ENCODE data around the gene CDK15. TPM values are rescaled to one million over a fixed set of nuclear protein-coding genes. Genes with fewer than 3 reads are reported as not detected.
"Not testable (repeated sequence)": the region's sequence is repeated elsewhere in the genome, so short reads cannot be mapped to it uniquely, and the experiment has no call there.

CDK15 gene
- 0.20 and 0.47 TPM in 2 replicates for total RNA-seq (2014; rRNA removed; shearing (Covaris generic))

DNA sequence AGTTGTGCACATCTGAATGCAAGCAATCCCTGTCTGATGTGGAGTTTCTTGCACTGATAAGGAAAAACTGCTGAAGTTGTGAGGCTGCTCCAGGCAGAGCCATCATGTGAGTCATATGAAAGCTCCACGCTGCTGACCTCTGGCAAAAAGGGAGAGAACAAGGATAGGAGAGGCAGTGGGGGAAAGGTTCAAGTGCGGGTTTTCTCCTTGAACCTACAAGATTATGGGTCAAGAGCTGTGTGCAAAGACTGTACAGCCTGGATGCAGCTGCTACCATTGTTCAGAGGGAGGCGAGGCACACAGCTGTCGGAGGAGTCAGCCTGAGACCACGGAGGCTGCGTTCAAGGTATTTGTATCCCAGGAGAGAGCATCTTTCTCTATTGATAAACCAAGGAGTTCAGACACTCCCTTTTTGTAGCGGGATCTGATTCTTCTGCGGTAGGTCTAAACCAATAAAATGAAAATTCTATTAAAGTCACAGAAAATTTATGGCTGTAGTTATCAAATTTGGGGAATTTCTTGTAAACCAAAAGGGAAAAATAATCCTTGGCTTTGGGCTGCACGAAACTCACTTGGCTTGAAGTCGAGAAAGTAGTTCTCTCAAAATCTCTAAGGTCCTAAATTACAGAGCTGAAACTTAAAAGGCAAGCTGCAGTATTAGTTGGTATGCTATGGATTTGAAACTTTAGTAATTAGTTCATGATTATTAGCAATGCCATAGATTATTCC lies at the start of gene CDK15:
Gene CDK15, plus strand, starts transcription at position 96 of the 729 bp plus-strand sequence. Its CDS starts 128 bp downstream, at position 224.
- H3K4me3 ChIP-seq: peak within 1 kb of the TSS; percentile 29
- H3K27ac ChIP-seq: 0 out of 2 replicates have a peak within 1 kb of the TSS, but pooled peaks have one; percentile 5

DNA sequence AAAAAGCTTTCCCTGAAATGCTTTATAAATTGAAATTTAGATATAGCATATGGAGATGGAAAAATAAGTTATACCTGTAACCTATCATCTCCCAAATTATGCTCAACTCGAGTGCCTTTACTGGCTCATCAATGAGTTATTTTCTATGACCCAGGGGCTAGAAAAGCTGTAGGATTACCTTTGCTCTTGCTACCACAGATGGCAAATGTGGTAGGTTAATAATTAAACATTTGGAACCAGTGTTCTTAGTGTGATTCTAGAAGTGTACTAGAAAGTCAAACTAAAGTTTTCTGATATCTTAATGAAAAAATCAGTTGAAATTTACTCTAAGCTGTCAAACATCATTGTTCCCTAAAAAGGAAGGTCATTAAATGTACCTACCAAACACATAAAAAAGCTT lies 48.1 kb upstream of the CDK15 start:
- Histone ChIP-seq H3K27me3 (no peaks in the 10 kb centered on the region), H3K27ac (no peak overlapping the region), H3K9me3 (replicated peaks) (no peaks in the 10 kb centered on the region), H3K36me3 (peaks cover 8% of the 10 kb centered on the region; the same call in 1 of the 2 replicates), H3K4me1 (no peaks in the 10 kb centered on the region), H3K4me3 (no peak overlapping the region)
- no peak for DNase-seq

More for the DNA sequence above, at the start of gene CDK15:
- DNase-seq: peak; percentile 71 to 79
- Histone ChIP-seq H3K4me1 (peaks cover 13% of the 10 kb centered on the region), H3K9me3 (replicated peaks) (no peaks in the 10 kb centered on the region), H3K36me3 (no peaks in the 10 kb centered on the region), H3K27me3 (no peaks in the 10 kb centered on the region)

DNA sequence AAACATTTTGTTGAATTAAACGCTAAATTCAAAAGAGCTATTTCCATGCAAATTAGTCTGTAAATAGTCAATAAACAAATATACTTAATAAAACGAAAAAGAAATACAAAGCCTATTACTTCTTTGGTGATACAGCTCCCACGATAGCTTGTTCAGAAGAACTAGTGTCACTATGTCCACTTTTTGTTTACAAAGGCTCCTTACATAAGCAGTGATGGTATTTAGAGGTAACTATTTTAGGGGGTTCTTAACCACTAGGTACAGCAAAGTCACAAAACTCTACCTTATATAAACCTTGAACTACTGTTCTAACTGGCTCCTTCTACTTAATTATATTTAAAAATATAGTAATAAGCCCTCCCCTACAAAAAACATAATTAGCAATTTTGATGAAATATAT lies 47.5 kb upstream of the CDK15 start:
- no peak overlapping the region for H3K27ac ChIP-seq
- H3K27me3 ChIP-seq: no peaks in the 10 kb centered on the region
- no peak overlapping the region for H3K4me3 ChIP-seq
- no peak for DNase-seq
- H3K9me3 ChIP-seq (replicated peaks): no peaks in the 10 kb centered on the region
- no peaks in the 10 kb centered on the region for H3K4me1 ChIP-seq
- H3K36me3 ChIP-seq: peaks cover 8% of the 10 kb centered on the region; the same call in 1 of the 2 replicates

DNA sequence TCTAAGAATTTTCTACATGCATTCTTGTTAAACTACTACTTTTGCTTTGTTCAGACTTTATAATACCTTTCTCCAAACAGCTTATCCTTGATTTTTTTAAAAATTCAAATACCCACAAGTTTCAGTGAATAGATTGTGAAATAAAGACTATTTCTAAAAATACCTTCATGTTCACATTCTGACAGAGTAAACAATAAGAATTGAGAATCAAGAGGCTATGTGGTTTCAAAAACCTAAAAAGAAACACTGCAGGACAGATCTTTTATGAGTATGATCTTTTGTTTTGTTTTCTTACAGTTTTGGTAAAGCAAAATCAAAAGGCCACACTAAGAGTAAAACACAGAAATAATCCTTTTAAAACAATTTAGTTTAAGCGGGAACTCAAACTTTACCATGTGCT lies 46.8 kb upstream of the CDK15 start:
- no peaks in the 10 kb centered on the region for H3K4me1 ChIP-seq
- H3K27ac ChIP-seq: no peak overlapping the region
- H3K36me3 ChIP-seq: peaks cover 8% of the 10 kb centered on the region; the same call in 1 of the 2 replicates
- DNase-seq: no peak
- no peak overlapping the region for H3K4me3 ChIP-seq
- no peaks in the 10 kb centered on the region for H3K27me3 ChIP-seq
- H3K9me3 ChIP-seq (replicated peaks): no peaks in the 10 kb centered on the region

DNA sequence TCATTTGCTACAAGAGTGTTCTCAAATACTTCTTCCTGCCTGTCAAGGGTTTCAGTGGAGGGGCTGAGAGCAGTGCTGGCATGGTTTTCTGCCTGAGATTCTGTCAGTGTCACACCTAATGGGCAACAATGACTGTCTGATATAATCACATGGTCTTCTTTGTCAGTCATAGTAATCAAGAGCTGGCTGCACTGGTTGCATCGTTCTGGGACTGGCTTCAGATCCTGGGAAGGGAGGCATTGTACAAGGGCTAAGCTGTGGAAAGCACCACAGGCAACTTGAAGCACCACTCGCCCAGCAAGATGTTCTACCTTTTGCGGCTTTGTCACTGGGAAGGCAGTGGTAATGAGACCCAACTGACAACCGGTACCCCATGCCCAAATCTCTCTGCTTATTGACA lies 45.2 kb upstream of the CDK15 start:
- no peak for DNase-seq
- no peak overlapping the region for H3K27ac ChIP-seq
- no peaks in the 10 kb centered on the region for H3K4me1 ChIP-seq
- peaks cover 8% of the 10 kb centered on the region; the same call in 1 of the 2 replicates for H3K36me3 ChIP-seq
- H3K4me3 ChIP-seq: no peak overlapping the region
- H3K27me3 ChIP-seq: no peaks in the 10 kb centered on the region
- no peaks in the 10 kb centered on the region for H3K9me3 ChIP-seq (replicated peaks)

DNA sequence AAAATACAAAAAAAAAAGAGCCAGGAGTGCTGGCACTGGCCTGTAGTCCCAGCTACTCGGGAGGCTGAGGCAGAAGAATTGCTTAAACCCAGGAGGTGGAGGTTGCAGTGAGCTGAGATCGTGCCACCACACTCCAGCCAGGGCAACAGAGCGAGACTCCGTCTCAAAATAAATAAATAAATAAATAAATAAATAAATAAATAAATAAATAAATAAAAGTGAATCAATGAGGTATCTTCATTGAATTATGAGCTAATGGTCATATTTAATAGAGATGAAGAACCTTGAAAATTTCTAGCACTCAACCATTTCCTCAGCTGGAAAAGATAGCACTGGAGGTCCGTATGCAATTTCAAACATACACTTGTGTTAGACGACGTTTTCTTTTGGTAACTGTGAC lies 41.9 kb upstream of the CDK15 start:
- H3K36me3 ChIP-seq: peaks cover 11% of the 10 kb centered on the region; the same call in 1 of the 2 replicates
- H3K4me3 ChIP-seq; DNase-seq; H3K9me3 ChIP-seq (replicated peaks); H3K27me3 ChIP-seq; H3K27ac ChIP-seq; H3K4me1 ChIP-seq: not testable (repeated sequence)

DNA sequence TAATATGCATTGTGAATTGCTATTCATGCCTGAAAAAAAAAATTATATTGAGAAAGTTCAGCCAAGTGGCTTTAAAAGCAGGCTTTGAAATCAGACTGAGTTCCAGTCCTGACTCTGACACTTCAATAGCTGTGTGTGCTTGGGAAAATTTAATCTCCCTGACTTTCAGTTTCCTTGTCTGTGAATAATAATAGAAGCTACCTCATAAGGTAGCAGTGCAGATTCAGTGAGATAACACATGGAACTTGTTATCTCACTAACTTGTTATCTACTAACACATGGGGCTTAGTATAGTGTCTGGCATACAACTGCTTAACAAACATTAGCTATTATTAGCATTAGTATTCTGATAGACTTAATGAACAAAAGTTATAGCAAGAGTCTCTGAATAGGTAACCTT lies 40.5 kb upstream of the CDK15 start:
- no peak overlapping the region for H3K27ac ChIP-seq
- H3K4me3 ChIP-seq: no peak overlapping the region
- DNase-seq: no peak
- H3K4me1 ChIP-seq: no peaks in the 10 kb centered on the region
- H3K27me3 ChIP-seq: no peaks in the 10 kb centered on the region
- H3K36me3 ChIP-seq: peaks cover 3% of the 10 kb centered on the region; the same call in 1 of the 2 replicates
- no peaks in the 10 kb centered on the region for H3K9me3 ChIP-seq (replicated peaks)

DNA sequence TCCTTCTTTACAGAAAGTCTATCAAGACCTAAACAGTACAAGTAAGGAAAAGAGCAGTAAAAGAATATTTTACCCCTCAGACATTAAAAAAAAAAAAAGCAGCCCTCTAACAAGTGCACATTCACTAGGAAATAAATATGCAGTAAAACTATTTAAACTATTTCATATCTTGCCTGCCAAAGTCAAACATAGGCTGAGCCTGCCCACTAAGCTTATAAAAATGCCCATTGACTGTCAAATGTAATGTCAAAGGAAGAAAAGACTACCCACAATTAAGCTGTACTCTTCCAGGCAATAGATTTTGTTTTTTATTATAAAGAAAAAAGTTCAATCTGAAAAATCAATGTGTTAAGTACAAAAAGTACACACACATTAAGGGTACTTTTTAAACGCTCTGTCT lies 37.4 kb upstream of the CDK15 start:
- no peaks in the 10 kb centered on the region for H3K9me3 ChIP-seq (replicated peaks)
- no peaks in the 10 kb centered on the region for H3K27me3 ChIP-seq
- DNase-seq: no peak
- no peaks in the 10 kb centered on the region for H3K4me1 ChIP-seq
- H3K36me3 ChIP-seq: 0 out of 2 replicates have a peak, but pooled peaks cover 3% of the 10 kb centered on the region
- no peak overlapping the region for H3K27ac ChIP-seq
- H3K4me3 ChIP-seq: no peak overlapping the region

DNA sequence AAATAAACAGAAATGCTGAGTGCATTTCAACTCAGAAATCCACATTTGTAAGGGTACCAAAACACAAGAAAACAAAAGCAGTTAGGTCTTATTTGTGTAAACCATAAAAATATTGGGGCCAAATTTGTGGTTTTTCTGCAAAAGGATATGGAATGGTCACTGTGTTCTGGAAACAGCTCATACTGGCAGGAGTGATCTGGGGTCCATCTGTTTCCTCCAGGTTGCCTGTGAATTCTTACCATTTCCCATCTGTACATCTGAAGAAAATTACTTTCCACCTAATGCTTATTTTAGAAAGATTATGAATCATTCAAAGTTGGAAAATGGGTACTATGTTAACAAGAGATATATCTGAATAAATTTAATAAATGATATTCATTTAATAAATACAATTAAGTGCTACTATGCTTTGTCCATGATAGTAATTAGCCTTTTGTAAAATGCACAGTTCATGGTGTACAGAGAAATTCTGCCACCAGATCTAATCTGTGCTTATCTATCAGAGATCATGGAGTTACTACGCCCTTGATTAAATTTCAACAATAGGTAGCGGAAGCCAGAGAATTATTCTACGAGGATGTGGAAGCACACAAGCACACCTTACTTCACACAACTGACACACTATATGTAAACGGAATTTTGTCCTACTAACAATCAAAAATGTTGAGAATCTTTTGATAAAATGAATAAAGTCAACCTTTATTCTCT lies 36.5 kb upstream of the CDK15 start:
- Histone ChIP-seq H3K27ac (no peak overlapping the region), H3K9me3 (replicated peaks) (no peaks in the 10 kb centered on the region), H3K4me3 (no peak overlapping the region), H3K27me3 (no peaks in the 10 kb centered on the region), H3K36me3 (0 out of 2 replicates have a peak, but pooled peaks cover 3% of the 10 kb centered on the region), H3K4me1 (no peaks in the 10 kb centered on the region)
- no peak for DNase-seq

DNA sequence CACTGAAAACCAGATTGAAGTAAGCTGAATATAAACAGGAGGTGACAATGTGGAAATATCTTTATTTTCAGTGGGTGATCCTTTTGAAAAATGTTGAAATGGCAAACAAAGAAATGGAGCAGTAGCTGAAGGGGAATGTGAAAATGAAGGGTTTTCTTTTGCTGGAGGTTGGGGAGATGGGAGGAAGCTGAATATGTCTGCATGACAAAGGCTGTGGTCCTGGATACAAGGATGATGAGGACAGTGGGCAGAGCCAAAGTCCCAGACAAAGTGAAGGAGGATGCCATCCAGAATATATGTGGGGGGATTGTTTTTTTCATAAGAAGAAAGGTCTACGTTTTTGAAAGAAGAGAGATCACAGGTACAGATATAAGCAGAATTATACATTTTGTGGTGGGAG lies 32.3 kb upstream of the CDK15 start:
- H3K27me3 ChIP-seq: no peaks in the 10 kb centered on the region
- no peak overlapping the region for H3K4me3 ChIP-seq
- no peak for DNase-seq
- no peaks in the 10 kb centered on the region for H3K4me1 ChIP-seq
- no peaks in the 10 kb centered on the region for H3K9me3 ChIP-seq (replicated peaks)
- H3K27ac ChIP-seq: no peak overlapping the region
- no peaks in the 10 kb centered on the region for H3K36me3 ChIP-seq

DNA sequence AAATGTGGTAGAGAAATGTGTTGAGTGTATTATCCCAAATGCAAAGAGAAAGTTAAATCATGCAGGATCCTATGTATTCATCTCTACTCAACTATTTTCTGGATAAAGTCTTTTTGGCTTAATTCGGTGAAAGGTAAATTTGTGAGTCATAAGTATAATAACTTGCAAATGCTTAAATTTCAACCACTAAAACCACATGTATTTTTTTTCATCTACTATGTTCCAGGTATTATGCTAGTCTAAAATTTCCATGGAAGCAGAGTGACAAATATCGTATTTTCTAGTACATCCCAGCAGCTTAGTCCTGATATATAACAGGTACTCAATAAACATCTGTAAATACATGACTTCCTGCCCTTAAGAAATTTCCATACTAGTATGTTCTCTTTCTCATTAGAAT lies 31.8 kb upstream of the CDK15 start:
- H3K27ac ChIP-seq: no peak overlapping the region
- no peaks in the 10 kb centered on the region for H3K27me3 ChIP-seq

DNA sequence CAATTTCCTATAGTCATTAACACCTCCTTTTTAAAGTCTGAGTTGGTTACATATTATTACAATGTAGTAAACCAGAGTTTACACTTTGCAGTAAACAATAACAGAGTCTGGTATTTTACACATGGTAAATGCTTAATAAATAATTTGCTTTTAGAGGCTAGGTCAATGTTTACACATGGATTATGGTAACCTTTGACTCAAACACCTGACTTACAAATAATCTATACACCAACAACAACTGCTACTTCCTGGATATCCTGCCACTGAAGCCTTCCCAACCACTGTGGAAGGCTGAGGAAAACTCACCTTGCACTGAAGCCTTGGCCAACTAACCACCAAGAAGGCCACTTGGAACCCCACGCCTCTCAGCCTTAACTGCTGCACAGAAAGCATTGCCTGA lies 31.0 kb upstream of the CDK15 start:
- Histone ChIP-seq H3K9me3 (replicated peaks) (no peaks in the 10 kb centered on the region), H3K4me3 (no peak overlapping the region), H3K36me3 (no peaks in the 10 kb centered on the region), H3K4me1 (no peaks in the 10 kb centered on the region), H3K27me3 (no peaks in the 10 kb centered on the region), H3K27ac (no peak overlapping the region)
- DNase-seq: no peak

More for the DNA sequence above, 31.8 kb upstream of the CDK15 start:
- Histone ChIP-seq H3K4me3 (no peak overlapping the region), H3K4me1 (no peaks in the 10 kb centered on the region), H3K9me3 (replicated peaks) (no peaks in the 10 kb centered on the region), H3K36me3 (no peaks in the 10 kb centered on the region)
- no peak for DNase-seq

DNA sequence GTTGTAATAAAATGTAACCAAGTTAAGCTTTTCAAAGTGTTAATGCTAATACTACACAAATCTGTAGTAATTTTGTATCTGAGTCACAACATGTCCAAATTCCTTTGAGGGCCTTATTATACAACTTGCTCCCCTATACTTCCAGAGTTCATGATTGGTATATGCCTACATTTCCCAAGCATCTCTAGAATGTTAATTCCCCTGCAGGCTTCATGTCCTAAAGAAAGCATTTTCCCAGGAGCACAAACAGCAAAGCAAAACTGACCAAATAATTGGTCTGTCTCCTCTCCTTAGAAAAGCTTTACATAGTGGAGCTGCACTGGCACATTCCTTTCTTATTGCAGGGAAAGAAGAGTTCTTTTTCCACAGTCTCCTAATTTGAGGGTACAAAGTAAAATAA lies 29.3 kb upstream of the CDK15 start:
- H3K9me3 ChIP-seq (replicated peaks): no peaks in the 10 kb centered on the region
- H3K4me1 ChIP-seq: no peaks in the 10 kb centered on the region
- no peaks in the 10 kb centered on the region for H3K27me3 ChIP-seq
- H3K4me3 ChIP-seq: no peak overlapping the region
- no peak overlapping the region for H3K27ac ChIP-seq
- H3K36me3 ChIP-seq: no peaks in the 10 kb centered on the region
- DNase-seq: no peak

DNA sequence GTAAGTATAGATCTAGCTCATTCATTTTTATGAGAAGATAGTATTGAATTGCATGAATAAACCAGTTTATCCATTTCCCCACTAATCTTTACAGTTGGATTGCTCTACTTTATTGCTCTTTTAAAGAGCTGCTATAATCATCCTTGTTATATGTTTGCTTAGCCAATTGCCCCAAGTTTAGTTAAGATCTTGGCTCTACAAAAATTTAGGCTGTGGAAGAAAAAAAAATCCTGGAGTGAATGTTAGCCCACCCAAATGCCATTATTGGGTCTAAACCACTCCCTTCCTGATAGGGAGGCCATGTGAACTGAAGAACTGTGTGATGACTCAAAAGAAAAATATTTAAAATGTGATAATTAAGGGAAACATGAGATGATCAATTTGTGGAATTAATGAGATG lies 28.5 kb upstream of the CDK15 start:
- Histone ChIP-seq H3K4me1 (no peaks in the 10 kb centered on the region), H3K9me3 (replicated peaks) (no peaks in the 10 kb centered on the region), H3K27me3 (no peaks in the 10 kb centered on the region), H3K4me3 (no peak overlapping the region), H3K27ac (no peak overlapping the region), H3K36me3 (no peaks in the 10 kb centered on the region)
- no peak for DNase-seq

DNA sequence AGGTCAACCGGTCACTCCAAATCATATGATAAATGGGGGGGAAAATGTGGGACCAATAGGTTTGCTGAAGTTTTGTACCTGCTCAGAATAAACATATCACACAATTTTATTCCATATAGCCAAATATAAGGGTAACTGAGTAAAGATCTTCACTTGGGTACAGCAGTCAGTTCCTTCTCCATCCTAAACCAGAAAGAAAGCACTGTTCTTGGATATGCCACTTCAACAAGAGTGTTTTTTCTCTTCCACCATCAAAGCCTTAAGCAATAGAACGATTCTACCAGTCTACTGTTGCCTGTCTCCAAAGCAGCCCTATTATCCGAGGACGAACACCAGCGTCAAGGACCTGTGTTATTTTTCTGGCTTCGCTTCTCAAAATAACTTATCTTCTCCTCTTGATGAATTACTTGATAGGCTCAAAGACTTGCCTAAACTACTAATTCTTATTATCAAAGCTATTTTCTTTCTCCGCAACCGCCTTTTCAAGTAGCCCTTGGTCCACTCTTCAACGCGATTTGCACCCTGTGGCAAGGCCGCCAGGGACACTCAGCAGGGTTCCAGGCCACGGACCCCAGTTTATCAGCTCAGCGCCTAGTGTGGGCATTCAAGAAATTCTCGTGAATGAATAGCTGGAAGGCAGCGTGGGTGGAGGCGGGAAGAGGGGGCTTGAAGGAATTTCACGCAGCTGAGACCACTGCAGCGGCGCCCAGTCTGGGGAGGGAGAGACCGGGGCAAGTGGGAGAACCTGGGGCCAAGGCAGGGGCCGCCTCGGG lies 26.2 kb upstream of the CDK15 start:
- peak in 1 of 2 experiments; percentile 54 for DNase-seq
- no peaks in the 10 kb centered on the region for H3K9me3 ChIP-seq (replicated peaks)
- H3K4me3 ChIP-seq: peak overlapping the region; percentile 70

More for the DNA sequence above, 26.2 kb upstream of the CDK15 start:
- no peaks in the 10 kb centered on the region for H3K4me1 ChIP-seq
- H3K36me3 ChIP-seq: no peaks in the 10 kb centered on the region
- peak overlapping the region; percentile 62 for H3K27ac ChIP-seq
- H3K27me3 ChIP-seq: no peaks in the 10 kb centered on the region
